Measurements from ENCODE around the gene APPBP2.

APPBP2 gene

DNA sequence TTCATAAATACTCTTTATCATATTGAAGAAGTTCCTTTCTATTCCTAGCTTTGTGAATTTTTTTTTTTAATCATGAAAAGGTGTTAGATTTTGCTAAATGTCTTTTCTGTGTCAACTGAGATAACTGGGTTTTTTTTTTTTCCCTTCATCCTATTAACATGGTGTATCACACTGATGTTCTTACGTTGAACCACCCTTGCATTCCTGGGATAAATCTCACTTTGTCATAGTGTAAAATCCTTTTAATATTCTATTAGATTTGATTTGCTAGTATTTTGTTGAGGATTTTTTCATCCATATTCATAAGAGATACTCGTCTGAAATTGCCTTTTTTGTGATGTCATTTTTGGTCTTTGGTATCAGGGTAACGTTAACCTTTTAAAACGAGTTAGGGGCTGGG, 54.6 kb downstream of the APPBP2 start:
- TF ChIP-seq, protein P1, sequence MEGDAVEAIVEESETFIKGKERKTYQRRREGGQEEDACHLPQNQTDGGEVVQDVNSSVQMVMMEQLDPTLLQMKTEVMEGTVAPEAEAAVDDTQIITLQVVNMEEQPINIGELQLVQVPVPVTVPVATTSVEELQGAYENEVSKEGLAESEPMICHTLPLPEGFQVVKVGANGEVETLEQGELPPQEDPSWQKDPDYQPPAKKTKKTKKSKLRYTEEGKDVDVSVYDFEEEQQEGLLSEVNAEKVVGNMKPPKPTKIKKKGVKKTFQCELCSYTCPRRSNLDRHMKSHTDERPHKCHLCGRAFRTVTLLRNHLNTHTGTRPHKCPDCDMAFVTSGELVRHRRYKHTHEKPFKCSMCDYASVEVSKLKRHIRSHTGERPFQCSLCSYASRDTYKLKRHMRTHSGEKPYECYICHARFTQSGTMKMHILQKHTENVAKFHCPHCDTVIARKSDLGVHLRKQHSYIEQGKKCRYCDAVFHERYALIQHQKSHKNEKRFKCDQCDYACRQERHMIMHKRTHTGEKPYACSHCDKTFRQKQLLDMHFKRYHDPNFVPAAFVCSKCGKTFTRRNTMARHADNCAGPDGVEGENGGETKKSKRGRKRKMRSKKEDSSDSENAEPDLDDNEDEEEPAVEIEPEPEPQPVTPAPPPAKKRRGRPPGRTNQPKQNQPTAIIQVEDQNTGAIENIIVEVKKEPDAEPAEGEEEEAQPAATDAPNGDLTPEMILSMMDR (IDR thresholded peaks at IDR 0.05; ENCODE audit: borderline replicate concordance, insufficient read depth, low read depth, low read length): no peak
- H3K4me3 ChIP-seq (ENCODE audit: low read depth, low read length): no peak overlapping the region

DNA sequence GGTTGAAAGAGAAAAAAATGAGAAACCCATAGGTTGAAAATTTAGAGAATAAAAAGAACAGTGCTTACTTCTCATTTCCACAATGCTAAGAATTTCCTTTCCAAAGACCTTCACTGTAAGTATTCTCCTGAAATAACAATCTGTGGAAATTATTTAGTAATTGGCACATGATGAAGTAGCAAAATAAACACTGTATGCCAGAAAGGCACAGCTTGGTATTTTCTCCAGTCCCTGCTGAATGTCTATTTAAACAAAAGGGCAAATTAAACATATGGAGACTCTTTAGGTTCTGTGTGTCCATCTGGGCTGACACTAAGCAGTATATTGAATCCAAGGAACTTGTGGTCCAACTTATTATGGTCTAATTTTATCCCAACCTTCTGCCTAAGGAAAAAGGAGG, 57.7 kb downstream of the APPBP2 start:
- no peak overlapping the region for H3K4me3 ChIP-seq (ENCODE audit: low read depth, low read length)
- TF ChIP-seq, protein P1 (IDR thresholded peaks at IDR 0.05; ENCODE audit: borderline replicate concordance, insufficient read depth, low read depth, low read length): no peak

DNA sequence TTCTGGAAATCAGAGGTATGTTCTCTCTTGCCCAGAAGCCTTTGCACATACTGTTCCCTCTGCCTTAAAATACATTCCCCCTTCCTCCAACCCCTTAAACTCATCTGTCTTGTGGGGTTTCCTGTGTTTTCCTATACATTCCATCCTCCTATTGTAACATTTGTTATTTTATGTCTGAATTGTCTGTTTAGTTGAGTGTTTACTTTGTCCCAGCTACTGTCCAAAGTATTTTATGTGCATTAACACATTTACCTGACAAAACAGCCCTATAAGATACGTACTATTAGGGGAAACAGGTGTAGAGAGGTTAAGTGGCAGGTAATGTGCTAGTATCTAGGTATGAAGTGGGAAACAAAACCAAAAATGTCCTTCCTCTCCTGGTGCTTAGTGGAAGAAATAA, 61.7 kb downstream of the APPBP2 start:
- H3K4me3 ChIP-seq (ENCODE audit: low read depth, low read length): no peak overlapping the region
- TF ChIP-seq, protein P1 (IDR thresholded peaks at IDR 0.05; ENCODE audit: borderline replicate concordance, insufficient read depth, low read depth, low read length): no peak

DNA sequence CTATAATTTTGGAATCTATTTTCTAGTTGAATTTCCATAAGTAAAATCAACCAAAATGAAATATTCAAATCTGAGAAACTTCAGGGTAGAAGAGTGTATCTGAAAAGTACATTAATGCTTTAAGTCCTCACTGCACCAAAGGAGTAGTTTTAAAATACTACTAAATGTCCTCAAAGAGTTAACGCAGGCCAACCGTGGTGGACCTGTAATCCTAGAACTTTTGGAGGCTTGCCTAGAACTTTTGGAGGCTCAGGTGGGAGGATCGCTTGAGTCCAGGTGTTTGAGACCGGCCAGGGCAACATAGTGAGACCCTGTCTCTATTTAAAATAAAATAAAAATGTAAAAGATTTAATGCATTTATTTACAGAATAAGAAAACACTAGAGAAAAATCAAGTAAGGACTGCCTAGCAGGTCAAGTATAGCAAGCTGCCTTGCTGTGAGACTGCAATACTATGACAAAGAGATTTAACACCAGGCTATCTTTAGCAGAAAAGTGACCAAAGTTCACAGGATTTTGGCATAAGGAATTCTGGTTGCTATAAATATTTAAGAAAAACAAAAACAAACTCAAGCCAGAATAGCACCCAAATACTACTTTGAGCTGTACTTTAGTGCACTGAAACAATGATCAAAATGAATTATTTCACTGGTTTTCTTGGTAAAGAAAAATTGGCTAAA, 62.7 kb downstream of the APPBP2 start:
- TF ChIP-seq, protein P1 (IDR thresholded peaks at IDR 0.05; ENCODE audit: borderline replicate concordance, insufficient read depth, low read depth, low read length): no peak
- H3K4me3 ChIP-seq (ENCODE audit: low read depth, low read length): no peak overlapping the region

DNA sequence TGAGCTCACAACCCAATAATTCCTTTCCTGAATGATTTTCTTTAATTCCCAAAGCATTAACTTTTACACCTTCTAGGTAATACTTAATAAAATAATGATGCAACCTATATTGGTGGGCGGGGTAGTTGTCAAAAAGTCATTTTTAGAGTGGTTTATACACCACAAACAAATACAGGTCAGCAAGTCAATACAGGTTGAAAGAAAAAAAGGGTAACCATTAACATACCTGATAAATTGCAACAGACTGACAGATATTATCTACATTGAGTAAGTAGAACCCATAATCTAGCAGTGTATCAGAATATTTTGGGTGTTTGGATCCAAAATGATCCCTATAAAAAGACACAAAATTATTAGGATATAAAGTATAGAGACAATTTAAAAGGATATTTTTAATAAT, 64.5 kb downstream of the APPBP2 start:
- TF ChIP-seq, protein P1 (IDR thresholded peaks at IDR 0.05; ENCODE audit: borderline replicate concordance, insufficient read depth, low read depth, low read length): no peak
- H3K4me3 ChIP-seq (ENCODE audit: low read depth, low read length): no peak overlapping the region

DNA sequence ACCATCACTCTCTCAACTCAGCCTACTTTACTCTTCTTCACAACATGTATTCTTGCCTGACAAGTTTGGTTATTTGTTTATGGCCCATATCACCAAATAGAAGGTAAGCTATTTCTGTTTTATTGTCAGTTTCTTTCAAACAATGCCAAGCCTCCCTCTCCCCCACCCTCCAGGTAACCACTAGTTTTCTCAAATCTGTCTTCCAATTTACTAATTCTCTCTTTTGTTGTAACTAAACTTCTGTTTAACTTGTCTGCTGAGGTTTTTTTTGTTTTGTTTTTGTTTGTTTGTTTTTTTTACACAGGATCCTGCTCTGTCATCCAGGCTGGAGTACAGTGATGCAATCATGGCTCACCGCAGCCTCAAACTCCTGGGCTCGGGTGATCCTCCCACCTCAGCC, 68.9 kb downstream of the APPBP2 start:
- TF ChIP-seq, protein P1 (IDR thresholded peaks at IDR 0.05; ENCODE audit: borderline replicate concordance, insufficient read depth, low read depth, low read length): no peak

DNA sequence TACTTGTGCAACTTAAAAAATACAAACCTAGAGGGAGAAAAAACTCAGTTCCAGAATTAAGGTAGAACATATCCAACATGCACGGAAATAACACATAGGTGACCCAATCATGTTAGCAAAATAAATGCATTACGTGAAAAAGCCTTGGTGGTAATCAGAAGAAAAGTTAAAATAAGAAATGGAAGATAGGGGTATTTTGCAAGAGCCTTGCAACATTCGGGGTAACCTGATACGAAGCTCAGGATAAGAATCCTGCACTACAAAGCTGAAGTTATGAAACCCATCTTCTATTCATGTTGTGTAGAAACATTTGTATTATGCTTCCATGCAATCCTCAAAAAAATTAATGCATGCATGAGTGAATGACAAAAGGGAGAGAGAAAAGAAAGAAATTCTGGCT, 70.7 kb downstream of the APPBP2 start:
- TF ChIP-seq, protein P1 (IDR thresholded peaks at IDR 0.05; ENCODE audit: borderline replicate concordance, insufficient read depth, low read depth, low read length): no peak
- no peak overlapping the region for H3K4me3 ChIP-seq (ENCODE audit: low read depth, low read length)

More for the DNA sequence above, 68.9 kb downstream of the APPBP2 start:
- no peak overlapping the region for H3K4me3 ChIP-seq (ENCODE audit: low read depth, low read length)
